Sciatic nerve (tissue), 2 donors: ENCODE measurements around the gene ZBTB20. TPM values are rescaled to one million over a fixed set of nuclear protein-coding genes. Genes with fewer than 3 reads are reported as not detected.
A peak's percentile ranks its signal among the peaks of the same experiment; 100 is the strongest.

ENCODE experiments used
- ATAC-seq: fragments of 200-7000 bp; cut with Tn5 transposase; one replicate; pipeline ENCODE4 v1.9.1; 2020; ENCODE audit warnings: mild to moderate bottlenecking, moderate library complexity
- DNase-seq: peaks from one replicate; pipeline ENCODE4 v3.0.0-alpha.2; 2020; ENCODE audit warnings: low spot score
- intact Hi-C: fragments of 100-400 bp; cut with DNase I; formaldehyde crosslinking; loops from one replicate; pipeline ENCODE4 v1.14.2; 2022
- microRNA-seq: library from miRNA; unstranded; fragments of <30 nt; microRNA quantifications from one replicate; pipeline ENCODE4 v1.2.0, GENCODE V29; 2020
- total RNA-seq: library from RNA; stranded (reverse); fragmentation: NEBNext Ultra II Directional; extraction: Animal tissue kit (Norgen Biotek cat#: 25700); gene quantifications from one replicate; pipeline ENCODE4 v1.2.1, GENCODE V29; 2021
- donor health status: DM: no; HTN: no; CAD: no.
- donor health status: DM: no; HTN: no; CAD: no.

Gene ZBTB20
- total RNA-seq, 1 donor from 2014 or later: 145 TPM

GRCh38 chr3:114307222-114307830 is 839.8 kb downstream of the ZBTB20 start:
- ATAC-seq: no peak
- DNase-seq: no peak

DNA sequence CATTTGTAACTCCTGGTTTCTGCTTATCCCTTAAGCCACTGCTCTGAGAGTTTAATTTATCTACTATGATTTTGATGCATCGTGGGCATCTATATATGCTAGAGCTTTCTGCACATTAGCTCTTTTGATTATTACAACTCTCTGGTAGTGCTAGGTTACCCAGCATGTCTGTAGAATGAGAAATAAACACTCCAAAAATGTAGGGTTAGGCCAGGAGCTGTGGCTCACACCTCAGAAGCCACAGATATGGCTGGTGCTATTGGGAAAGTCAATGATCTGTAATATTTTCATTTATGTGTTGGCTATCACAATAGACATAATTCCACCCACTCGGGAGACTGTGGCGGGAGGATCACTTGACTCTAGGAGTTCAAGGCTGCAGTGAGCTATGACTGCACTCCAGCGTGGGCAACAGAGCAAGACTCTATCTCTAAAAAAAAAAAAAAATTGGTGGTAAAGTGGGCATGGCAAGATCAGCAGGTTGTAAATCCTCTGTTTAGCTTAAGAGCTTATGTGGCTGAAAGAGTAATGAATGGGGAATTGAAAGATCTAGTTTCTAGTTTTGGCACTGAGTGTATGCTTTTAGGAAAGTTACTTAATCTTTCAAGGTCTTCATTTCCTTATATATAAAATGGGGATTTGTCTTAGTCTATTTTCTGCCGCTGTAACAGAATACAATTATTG is 847.0 kb downstream of the ZBTB20 start:
- intact Hi-C loops: no loop called here
- ATAC-seq: no peak

More at GRCh38 chr3:114307222-114307830, 839.8 kb downstream of the ZBTB20 start:
- intact Hi-C loops: no loop called here

GRCh38 chr3:114299421-114299820 is 847.7 kb downstream of the ZBTB20 start:
- DNase-seq (no peak), ATAC-seq (no peak)
- intact Hi-C loops: no loop called here

More for the DNA sequence above, 847.0 kb downstream of the ZBTB20 start:
- no peak for DNase-seq

DNA sequence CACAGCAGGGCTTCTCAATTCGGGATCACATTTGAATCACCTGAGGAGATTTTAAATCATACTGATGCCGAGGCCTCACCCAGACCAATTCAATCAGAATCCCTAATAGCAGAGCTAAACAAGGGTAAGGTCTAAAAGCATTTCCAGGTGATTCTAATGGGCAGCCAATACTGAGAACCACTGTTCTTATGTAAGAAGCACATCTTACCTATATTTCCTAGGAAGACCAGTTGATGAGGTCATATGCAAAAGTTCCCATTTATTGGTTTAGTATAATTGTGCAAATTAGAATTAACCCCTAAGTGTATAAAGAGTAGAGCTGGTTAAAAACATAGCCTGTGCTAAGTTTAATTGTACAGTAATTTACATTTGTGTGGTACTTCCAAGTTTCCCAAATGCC is 851.1 kb downstream of the ZBTB20 start:
- intact Hi-C loops: no loop called here
- no peak for DNase-seq
- no peak for ATAC-seq

DNA sequence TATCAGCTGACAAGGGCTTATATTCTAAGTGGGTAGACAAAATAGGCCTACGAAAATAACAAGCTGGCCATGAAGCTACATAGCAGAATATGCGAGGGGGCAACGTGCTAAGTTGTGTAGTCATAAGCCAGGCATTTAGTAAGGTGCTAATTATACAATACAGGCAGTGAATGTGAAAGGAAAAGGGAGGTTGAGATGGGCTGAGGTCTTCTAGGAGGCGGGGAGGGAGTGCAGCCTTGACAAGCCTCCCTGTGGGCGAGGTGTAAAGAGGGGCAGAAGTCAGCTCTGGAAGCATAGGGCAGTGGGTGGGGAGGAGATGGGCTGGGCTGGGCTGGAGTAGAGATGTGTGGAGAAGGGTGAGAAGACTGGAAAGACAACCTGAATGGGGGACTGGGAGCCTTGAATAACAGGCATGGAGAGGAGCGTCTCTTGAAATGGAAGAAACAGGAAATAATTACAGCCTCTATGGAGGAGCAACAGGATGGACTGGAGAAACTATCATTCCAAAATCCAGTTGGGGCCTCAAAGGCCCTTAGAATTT is 852.1 kb downstream of the ZBTB20 start:
- intact Hi-C loops: no loop called here
- no peak for DNase-seq
- ATAC-seq: no peak

- DNase-seq (no peak), ATAC-seq (no peak)
- intact Hi-C loops: no loop called here
Measured at GRCh38 chr3:114293838-114294535, 853.1 kb downstream of the ZBTB20 start, which contains the start of gene TIGIT. TIGIT (plus strand) TSS chr3:114294028; CDS start chr3:114294062, 34 bp downstream.

DNA sequence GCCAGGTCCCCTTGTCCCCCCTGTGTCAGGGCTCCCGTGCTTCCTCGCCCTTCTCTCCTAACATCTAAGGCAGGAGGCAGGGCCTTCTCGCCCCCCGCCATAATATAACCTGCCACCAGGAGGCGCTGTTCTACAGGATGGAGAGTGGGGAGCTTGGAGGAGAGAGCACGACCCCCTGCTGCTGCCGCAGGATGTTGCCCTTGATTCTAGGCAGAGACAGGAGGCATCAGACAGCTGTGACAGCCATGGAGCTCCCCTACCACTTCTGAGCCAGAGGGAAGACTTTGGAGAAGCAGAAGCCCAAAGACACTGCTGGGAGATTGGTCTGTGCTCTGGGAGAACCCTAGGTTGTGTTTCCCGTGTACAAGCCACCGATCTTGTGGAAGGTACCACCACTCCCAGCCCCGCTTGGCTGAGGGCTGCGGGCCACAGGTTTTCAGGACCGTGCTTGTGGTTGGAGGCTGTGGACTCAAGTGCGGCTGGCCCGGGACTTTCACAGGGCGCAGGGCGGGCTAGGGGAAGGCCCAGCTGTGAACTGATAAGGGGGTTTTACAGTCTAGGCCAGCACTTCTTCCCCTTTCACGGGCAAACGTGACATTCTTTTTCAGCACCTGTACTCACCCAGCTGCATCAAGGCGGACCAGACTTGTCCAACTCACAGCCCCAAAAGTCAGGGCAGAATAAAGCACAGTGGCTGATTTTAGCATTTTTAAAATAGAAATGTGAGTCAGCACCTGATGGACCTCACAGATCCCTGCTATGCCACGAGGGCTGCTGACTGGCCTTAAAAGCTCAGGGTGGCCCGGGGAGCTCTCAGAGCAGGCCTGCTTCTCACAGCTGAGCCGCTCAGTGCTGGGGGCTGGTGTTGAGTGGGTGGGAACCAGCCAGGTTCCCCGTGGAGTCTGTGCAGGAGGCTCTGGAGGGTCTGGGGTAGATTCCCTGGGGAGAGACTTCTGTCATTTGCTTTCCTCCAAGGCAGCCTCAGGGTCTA is 855.9 kb downstream of the ZBTB20 start:
- DNase-seq: peak; percentile 78
- intact Hi-C loops: loop anchor here (2.0 kb wide), 1 partner anchor 30 kb away; no protein-coding TSS in a partner anchor
- ATAC-seq: peak; percentile 77

DNA sequence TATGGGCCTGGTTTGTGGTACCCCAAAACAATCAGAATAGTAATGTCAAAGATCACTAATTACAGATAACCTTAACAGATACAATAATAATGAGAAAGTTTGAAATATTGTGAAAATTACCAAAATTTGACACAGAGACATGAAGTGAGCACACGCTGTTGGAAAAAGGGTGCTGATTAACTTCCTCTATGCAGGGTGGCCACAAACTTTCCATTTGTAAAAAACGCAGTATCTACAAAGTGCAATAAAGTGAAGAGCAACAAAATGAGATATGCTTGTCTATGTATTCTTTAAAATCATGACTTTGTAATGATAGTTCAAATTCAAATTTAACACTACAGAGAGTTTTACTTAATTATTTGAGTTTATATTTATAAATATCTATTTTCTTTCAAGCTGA is 860.8 kb downstream of the ZBTB20 start:
- intact Hi-C loops: no loop called here
- ATAC-seq (no peak), DNase-seq (no peak)

DNA sequence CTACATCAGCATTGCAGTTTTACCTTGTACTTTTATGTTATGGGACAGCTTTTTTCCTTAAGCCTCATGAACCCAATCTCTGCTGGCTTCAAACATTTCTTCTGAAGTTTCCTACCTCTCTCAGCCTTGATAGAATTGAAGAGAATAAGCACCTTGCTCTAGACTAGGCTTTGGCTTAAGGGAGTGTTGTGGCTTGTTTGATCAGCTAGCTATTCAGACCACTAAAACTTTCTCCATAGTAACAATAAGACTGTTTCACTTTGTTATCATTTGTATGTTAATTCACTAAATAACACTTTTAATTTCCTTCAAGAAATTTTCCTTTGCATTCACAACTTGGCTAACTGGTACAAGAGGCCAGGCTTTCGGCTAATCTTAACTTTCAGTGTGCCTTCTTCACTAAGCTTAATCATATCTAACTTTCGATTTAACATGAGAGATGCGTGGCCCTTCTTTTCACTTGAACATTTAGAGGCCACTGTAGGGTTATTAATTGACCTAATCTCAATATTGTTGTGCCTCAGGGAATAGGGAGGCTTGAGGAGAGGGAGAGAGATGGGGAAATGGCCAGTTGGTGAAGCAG is 861.3 kb downstream of the ZBTB20 start:
- DNase-seq (no peak), ATAC-seq (no peak)
- intact Hi-C loops: no loop called here

- intact Hi-C loops: no loop called here
- no peak for DNase-seq
- no peak for ATAC-seq
Measured at GRCh38 chr3:114284644-114285043, 862.4 kb downstream of the ZBTB20 start.

Small RNA genes lying within 50 kb of the gene (microRNA-seq; reads per million reads assigned to microRNA genes)
- 1.8 reads per million for gene MIR4796
